ENCODE data around the gene SLC22A16. TPM values are rescaled to one million over a fixed set of nuclear protein-coding genes. Genes with fewer than 3 reads are reported as not detected.
A peak's percentile ranks its signal among the peaks of the same experiment; 100 is the strongest.
"Not testable (repeated sequence)": the region's sequence is repeated elsewhere in the genome, so short reads cannot be mapped to it uniquely, and the experiment has no call there.

Gene SLC22A16, protein sequence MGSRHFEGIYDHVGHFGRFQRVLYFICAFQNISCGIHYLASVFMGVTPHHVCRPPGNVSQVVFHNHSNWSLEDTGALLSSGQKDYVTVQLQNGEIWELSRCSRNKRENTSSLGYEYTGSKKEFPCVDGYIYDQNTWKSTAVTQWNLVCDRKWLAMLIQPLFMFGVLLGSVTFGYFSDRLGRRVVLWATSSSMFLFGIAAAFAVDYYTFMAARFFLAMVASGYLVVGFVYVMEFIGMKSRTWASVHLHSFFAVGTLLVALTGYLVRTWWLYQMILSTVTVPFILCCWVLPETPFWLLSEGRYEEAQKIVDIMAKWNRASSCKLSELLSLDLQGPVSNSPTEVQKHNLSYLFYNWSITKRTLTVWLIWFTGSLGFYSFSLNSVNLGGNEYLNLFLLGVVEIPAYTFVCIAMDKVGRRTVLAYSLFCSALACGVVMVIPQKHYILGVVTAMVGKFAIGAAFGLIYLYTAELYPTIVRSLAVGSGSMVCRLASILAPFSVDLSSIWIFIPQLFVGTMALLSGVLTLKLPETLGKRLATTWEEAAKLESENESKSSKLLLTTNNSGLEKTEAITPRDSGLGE
- total RNA-seq (2014; rRNA removed; shearing (Covaris generic)): not detected in 2 replicates

DNA sequence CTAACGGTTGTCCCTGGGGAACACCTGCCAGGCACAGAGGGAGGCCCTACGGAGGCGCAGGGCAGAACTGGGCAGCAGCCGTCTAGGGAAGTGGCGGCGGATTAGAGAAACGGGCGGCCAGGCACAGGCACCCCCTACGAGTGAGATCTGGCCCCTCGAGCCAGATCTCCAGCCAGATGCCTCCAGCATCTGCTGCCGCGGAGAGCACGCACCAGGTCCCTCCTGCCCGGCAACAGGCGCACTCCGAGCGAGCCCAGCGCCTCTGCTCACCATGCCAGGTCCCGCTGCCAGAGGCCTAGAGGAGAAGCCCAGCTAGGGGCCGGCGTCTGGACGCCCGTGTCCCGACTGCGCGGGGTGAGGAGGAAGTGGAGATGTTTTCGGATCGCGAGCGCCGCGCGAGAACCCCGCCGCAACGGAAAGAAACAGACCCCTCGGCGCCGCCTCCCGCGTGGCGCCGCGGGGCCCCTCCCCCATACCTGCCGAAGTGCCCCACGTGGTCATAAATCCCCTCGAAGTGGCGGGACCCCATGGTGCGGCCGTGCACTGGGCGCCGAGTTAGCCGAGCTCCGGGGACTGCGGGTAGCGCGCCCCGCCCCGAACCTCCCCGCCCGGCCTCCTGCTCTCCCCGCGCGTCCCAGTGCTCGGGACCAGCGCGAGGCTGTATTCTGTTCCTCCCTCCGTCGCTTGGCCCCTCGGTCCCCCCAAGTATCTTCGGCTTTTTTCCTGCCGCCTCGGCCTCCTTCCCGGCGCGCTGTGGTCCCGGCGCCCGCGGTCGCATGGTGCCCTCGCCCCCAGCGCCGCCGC lies at the start of gene SLC22A16:
TSS of gene SLC22A16 (minus strand) at position 568 of the 804 bp plus-strand sequence. CDS start at position 529, 39 bp downstream.
- Histone ChIP-seq H3K27me3 (ENCODE audit: control insufficient read depth, insufficient read depth, low read length) (no peaks in the 10 kb centered on the region), H3K4me3 (ENCODE audit: insufficient read depth, low read depth, low read length) (peak within 1 kb of the TSS; percentile 16; the same call in 1 of the 2 replicates), H3K36me3 (replicated peaks; ENCODE audit: control insufficient read depth, insufficient read depth, low read length) (no peaks in the 10 kb centered on the region)
- DNase-seq: peak; percentile 60

DNA sequence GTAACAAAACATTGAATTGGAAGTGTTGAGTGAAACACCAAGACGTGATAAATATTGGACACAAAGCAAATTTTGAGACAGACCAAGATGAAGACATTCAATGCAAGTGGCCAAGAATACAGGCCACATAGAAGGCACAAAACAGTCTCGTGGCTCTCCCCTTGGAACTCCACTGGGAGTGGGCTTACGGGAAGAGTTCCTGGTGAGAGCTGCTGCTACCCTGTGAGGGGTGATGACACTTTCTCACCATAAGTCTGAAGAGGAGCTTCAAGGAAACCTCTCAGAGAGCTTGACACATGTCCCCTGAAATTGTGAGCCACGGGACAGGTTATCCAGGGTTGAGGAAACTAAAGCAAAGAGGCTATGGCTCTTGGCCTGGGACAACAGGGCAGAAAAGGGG lies 48.6 kb upstream of the SLC22A16 start:
- no peak overlapping the region for H3K4me3 ChIP-seq (ENCODE audit: insufficient read depth, low read depth, low read length)
- H3K27me3 ChIP-seq (ENCODE audit: control insufficient read depth, insufficient read depth, low read length): no peaks in the 10 kb centered on the region
- no peaks in the 10 kb centered on the region for H3K36me3 ChIP-seq (replicated peaks; ENCODE audit: control insufficient read depth, insufficient read depth, low read length)
- DNase-seq: no peak

DNA sequence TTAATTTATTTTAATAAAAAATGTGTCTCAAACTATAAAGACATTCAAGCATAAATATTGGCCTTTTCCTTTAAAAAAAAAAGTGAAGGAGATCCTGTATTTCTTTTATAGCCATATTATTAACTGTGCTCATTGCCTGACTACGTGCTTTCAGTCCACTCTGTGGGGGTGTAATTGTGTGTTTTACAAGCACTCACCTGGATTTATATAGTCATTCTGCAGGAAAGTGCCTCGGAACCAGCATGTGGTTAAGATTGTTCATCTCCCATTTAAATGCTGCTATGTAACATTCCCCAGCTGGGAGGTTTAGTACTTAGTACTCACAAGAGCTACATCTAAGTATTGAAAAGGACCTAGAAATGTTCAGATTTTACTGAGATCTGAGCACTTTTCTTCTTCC lies 47.9 kb upstream of the SLC22A16 start:
- no peak overlapping the region for H3K4me3 ChIP-seq (ENCODE audit: insufficient read depth, low read depth, low read length)
- H3K27me3 ChIP-seq (ENCODE audit: control insufficient read depth, insufficient read depth, low read length): no peaks in the 10 kb centered on the region
- H3K36me3 ChIP-seq (replicated peaks; ENCODE audit: control insufficient read depth, insufficient read depth, low read length): no peaks in the 10 kb centered on the region
- DNase-seq: no peak

DNA sequence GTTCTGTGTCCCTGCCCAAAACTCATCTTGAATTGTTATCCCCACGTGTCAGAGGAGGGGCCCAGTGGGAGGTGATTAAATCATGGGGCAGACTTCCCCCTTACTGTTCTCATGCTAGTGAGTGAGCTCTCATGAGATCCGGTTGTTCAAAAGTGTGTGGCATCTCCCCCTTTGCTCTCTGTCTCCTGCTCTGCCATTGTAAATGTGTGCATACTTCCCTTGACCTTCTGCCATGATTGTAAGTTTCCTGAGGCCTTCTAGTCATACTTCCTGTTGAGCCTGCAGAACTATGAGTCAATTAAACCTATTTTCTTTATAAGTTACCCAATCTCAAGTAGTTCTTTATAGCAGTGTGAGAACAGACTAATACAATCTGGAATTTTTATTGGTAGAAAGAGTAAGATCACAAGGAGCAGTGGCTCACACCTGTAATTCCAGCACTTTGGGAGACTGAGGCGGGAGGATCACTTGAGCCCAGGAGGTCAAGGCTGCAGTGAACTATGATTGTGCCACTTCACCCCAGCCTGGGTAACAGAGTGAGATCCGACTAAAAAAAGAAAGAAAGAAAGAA lies 47.1 kb upstream of the SLC22A16 start:
- DNase-seq: no peak
- Histone ChIP-seq H3K36me3 (replicated peaks; ENCODE audit: control insufficient read depth, insufficient read depth, low read length) (no peaks in the 10 kb centered on the region), H3K4me3 (ENCODE audit: insufficient read depth, low read depth, low read length) (no peak overlapping the region), H3K27me3 (ENCODE audit: control insufficient read depth, insufficient read depth, low read length) (no peaks in the 10 kb centered on the region)

DNA sequence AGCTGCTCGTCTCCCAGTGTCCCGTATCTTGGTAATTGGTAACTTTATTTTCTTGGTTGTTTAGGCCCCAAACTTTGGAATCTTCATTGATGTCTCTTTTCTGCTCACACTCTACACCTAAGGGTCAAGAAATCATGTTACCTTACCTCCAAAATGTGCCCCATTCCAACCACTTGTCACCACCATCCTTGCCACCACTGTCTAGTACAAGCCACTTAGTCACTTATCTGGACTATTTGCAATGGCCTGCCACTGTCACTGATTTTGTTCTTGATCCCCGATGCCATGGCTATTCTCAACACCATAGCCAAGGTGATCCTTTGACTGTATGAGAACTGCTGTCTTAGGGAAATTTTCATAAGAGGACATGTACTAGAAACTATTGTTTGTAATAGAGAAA lies 46.0 kb upstream of the SLC22A16 start:
- Histone ChIP-seq H3K27me3 (ENCODE audit: control insufficient read depth, insufficient read depth, low read length) (no peaks in the 10 kb centered on the region), H3K4me3 (ENCODE audit: insufficient read depth, low read depth, low read length) (no peak overlapping the region), H3K36me3 (replicated peaks; ENCODE audit: control insufficient read depth, insufficient read depth, low read length) (no peaks in the 10 kb centered on the region)
- no peak for DNase-seq

DNA sequence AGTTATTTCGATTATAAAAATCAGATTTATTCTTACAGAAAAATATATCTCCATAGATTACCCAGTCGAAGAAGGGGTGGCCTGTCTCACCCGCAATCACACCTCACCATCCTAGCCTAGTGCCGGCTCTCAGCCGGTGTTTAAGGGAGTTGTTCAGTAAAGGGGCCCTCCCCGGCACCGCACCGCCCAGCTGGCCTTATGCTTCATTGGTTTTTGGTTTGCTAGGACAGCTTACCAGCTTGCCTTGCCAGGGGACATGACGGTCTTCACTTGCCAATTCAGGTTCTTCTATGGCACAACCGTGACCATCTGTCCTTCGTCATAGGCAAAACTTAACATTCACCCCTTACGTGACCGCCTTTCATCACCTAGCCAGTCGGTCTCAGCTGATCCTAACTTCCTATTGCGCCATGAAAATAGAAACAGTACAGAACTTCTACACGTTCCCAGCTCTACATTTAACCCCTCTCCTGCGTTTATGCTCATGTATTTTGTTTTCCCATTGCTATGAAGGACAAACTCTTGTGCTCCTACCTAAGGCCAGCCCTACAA lies 44.7 kb upstream of the SLC22A16 start:
- no peak for DNase-seq

DNA sequence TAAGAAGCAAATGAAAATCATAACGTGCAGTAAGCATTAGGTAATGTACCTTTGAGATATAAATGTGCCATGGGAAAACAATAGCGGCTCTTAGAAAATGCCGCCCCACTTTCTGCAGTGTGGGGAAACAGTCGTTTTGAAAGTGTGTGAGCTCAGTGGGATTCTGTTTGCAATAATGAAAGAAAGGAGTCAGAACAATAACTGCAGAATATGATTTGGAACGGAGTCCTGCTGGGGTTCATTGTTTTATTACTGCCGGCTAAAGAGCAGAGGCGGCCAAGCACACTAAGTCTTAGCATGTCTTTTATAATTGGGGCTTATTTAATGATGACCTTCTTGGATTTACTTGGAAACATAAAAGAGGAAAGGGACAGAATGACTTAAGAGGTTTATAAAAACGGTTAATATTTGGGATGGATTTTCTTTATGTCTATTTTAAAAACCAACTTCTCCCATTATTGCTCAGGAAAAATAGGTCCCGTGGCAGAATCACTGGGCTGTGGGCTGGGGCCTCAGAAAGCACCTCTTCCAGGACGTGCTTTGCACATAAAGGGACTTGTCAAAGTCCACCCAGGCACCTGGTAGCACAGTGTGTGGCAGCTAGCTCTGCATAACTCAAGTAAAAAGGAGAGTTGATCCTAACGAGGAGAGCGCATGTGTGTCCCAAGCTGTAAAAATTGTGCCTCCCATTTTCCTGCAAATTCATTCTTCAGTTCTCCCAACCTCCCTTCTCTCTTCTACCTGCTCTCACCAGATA lies 44.0 kb upstream of the SLC22A16 start:
- H3K4me3 ChIP-seq (ENCODE audit: insufficient read depth, low read depth, low read length): no peak overlapping the region
- H3K27me3 ChIP-seq (ENCODE audit: control insufficient read depth, insufficient read depth, low read length): no peaks in the 10 kb centered on the region
- no peak for DNase-seq
- no peaks in the 10 kb centered on the region for H3K36me3 ChIP-seq (replicated peaks; ENCODE audit: control insufficient read depth, insufficient read depth, low read length)

More for the DNA sequence above, 44.7 kb upstream of the SLC22A16 start:
- H3K4me3 ChIP-seq (ENCODE audit: insufficient read depth, low read depth, low read length): no peak overlapping the region
- H3K36me3 ChIP-seq (replicated peaks; ENCODE audit: control insufficient read depth, insufficient read depth, low read length): no peaks in the 10 kb centered on the region
- H3K27me3 ChIP-seq (ENCODE audit: control insufficient read depth, insufficient read depth, low read length): no peaks in the 10 kb centered on the region

DNA sequence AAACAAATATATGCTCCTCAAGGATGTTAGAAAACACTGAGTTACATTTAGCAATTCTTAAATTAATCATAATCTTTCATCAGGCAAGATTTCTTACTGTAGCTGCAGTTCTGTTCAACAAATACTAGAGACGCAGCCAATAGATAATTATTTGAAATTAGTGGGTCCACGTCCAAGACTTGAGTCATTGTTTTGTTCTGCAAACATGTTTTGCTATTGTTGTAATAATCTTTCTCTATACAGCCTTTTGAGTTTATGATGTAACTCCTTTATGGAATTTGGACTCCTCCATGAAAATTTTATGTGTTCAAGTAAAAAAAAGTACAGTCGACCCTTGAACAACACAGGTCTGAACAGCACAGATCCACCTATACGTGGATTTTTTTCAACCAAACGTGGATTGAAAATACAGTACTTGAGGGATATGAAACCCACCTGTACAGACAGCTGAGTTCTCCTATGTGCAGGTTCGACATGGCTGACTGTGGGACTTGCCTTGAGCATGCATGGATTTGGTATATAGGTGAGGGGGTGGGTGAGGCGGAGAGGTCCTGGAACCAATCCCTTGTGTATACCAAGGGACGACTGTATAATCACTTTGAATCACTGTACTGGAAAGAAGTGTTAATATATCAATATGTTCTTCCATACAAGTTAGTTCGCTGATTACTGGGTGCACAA lies 41.3 kb upstream of the SLC22A16 start:
- Histone ChIP-seq H3K36me3 (replicated peaks; ENCODE audit: control insufficient read depth, insufficient read depth, low read length) (no peaks in the 10 kb centered on the region), H3K4me3 (ENCODE audit: insufficient read depth, low read depth, low read length) (no peak overlapping the region), H3K27me3 (ENCODE audit: control insufficient read depth, insufficient read depth, low read length) (no peaks in the 10 kb centered on the region)
- DNase-seq: no peak

DNA sequence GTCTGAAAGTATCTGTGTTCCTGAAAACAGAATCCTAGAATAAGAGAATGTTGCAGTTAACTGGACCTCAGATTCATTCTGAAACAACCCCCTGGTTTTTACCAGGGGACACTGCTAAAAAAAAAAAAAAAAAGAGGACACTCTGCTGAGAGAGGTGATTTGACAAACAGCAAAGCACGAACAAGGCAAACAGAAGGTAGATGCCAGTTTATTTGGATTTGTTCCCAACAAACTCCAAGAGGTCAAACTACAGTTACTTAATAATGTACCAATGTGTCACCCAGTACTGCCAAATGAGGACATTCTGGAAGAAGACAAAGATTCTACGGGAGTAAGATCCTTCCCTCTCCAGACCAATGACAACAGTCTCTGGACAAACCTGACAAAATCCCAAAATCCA lies 40.6 kb upstream of the SLC22A16 start:
- Histone ChIP-seq H3K36me3 (replicated peaks; ENCODE audit: control insufficient read depth, insufficient read depth, low read length) (no peaks in the 10 kb centered on the region), H3K27me3 (ENCODE audit: control insufficient read depth, insufficient read depth, low read length) (no peaks in the 10 kb centered on the region), H3K4me3 (ENCODE audit: insufficient read depth, low read depth, low read length) (no peak overlapping the region)
- DNase-seq: no peak

DNA sequence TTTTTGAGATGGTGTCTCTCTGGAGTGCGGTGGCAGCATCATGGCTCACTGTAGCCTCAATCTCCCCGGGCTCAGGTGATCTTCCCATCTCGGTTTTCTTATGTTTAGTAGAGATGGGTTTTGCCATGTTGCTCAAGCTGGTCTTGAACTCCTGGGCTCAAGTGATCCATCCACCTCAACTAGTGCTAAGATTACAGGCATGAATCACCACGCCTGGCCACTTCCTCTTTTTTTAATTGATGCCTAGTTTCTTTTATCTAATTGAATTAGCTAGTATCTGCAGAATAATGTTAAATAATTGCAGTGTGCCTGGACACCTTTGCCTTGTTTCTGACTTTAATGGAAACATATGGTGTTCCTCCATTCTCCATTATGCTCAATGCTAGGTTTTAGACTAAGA lies 38.4 kb upstream of the SLC22A16 start:
- H3K4me3 ChIP-seq (ENCODE audit: insufficient read depth, low read depth, low read length): no peak overlapping the region
- DNase-seq: no peak

DNA sequence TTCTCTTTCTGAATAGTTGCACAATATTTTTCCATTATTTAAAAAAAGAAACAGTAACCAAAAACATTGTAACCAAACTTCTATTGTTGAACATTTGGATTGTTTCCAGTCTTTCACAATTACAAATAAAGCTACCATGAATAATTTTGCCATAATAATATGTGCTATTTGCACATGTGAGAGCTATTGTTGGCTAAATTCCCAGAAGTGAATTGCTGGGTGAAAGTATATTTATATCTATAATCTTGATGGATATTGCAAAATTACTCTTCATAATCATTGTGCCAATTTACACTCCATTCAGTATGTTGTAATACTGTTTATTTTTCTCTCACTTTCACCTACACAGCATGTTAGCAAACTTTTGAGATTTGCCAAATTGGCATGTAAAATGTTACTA lies 36.6 kb upstream of the SLC22A16 start:
- Histone ChIP-seq H3K27me3 (ENCODE audit: control insufficient read depth, insufficient read depth, low read length) (no peaks in the 10 kb centered on the region), H3K36me3 (replicated peaks; ENCODE audit: control insufficient read depth, insufficient read depth, low read length) (no peaks in the 10 kb centered on the region), H3K4me3 (ENCODE audit: insufficient read depth, low read depth, low read length) (no peak overlapping the region)
- DNase-seq: no peak

More for the DNA sequence above, 38.4 kb upstream of the SLC22A16 start:
- Histone ChIP-seq H3K36me3 (replicated peaks; ENCODE audit: control insufficient read depth, insufficient read depth, low read length) (no peaks in the 10 kb centered on the region), H3K27me3 (ENCODE audit: control insufficient read depth, insufficient read depth, low read length) (no peaks in the 10 kb centered on the region)

DNA sequence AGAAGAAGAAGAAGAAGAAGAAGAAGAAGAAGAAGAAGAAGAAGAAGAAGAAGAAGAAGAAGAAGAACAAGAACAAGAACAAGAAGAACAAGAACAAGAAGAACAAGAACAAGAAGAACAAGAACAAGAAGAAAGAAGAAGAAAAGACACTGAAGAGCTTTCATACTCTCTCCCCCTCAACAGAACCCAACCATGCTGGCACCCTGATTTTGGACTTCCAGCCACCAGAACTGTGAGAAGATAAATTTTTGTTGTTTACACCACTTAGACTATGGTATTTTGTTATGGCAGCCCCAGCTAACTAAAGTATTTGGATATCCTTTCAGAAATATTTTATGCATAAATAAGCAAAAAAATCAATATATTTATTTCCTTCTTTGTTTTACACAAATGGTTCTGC lies 36.1 kb upstream of the SLC22A16 start:
- DNase-seq; H3K36me3 ChIP-seq (replicated peaks; ENCODE audit: control insufficient read depth, insufficient read depth, low read length); H3K27me3 ChIP-seq (ENCODE audit: control insufficient read depth, insufficient read depth, low read length); H3K4me3 ChIP-seq (ENCODE audit: insufficient read depth, low read depth, low read length): not testable (repeated sequence)

DNA sequence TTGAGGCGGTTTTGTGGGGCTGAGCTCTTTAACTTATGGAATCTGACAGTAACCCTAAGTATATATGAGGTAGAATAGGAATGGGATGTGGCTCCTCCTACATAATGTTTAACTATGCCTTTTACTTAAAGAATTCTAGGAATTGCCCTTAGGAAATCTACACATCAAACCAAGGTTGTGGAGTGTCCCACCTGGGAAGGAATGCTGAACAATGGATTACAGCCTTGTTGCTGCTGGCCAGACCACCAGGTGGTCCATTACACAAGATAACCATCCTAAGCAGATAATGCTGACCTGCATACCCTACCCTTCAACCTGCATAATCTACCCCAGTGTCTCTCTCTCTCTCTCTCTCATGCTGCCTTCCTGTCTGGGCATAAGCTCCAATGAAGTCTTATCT lies 35.0 kb upstream of the SLC22A16 start:
- Histone ChIP-seq H3K4me3 (ENCODE audit: insufficient read depth, low read depth, low read length) (no peak overlapping the region), H3K27me3 (ENCODE audit: control insufficient read depth, insufficient read depth, low read length) (no peaks in the 10 kb centered on the region), H3K36me3 (replicated peaks; ENCODE audit: control insufficient read depth, insufficient read depth, low read length) (no peaks in the 10 kb centered on the region)
- DNase-seq: peak; percentile 47
